Fibroblast of villous mesenchyme (primary cell): ENCODE results near the gene ARHGEF17. TPM values are rescaled to one million over a fixed set of nuclear protein-coding genes. Genes with fewer than 3 reads are reported as not detected.
A peak's percentile ranks its signal among the peaks of the same experiment; 100 is the strongest.

Source experiments
- DNase-seq: peaks from one replicate; pipeline ENCODE4 v3.0.0-alpha.2; 2010; ENCODE audit warnings: low read depth
- H3K4me3 ChIP-seq: 2 replicates; pipeline ENCODE4 v1.5.1; 2011; ENCODE audit warnings: low read depth, mild to moderate bottlenecking, low read length
- CTCF ChIP-seq: IDR thresholded peaks from 2 replicates; pipeline ENCODE4 v1.5.1; 2012; ENCODE audit warnings: low read depth, mild to moderate bottlenecking, low read length; ENCODE audit not compliant: insufficient read depth
- total RNA-seq: library from RNA; depleted of rRNA; stranded (reverse); fragments of >200 nt; gene quantifications from 2 replicates; pipeline ENCODE4 v1.2.3, GENCODE V29; 2012

ARHGEF17 gene
- total RNA-seq, 1 donor: 71.2 TPM

- no peak overlapping the region for H3K4me3 ChIP-seq
- TF ChIP-seq CTCF: no peak
- no peak for DNase-seq
These were observed 10.5 kb downstream of the ARHGEF17 start for GRCh38 chr11:73318501-73319011.

- H3K4me3 ChIP-seq: no peak overlapping the region
- TF ChIP-seq CTCF: no peak
- no peak for DNase-seq
These were observed 12.9 kb downstream of the ARHGEF17 start for GRCh38 chr11:73320763-73321603.

- peak; percentile 95 for DNase-seq
- no peak overlapping the region for H3K4me3 ChIP-seq
- no peak for TF ChIP-seq CTCF
These were observed 13.7 kb downstream of the ARHGEF17 start for GRCh38 chr11:73321604-73322381.

- TF ChIP-seq CTCF: no peak
- H3K4me3 ChIP-seq: no peak overlapping the region
- peak; percentile 56 for DNase-seq
These were observed 14.6 kb downstream of the ARHGEF17 start for GRCh38 chr11:73322382-73323306.

GRCh38 chr11:73323464-73323863, 15.4 kb downstream of the ARHGEF17 start:
- DNase-seq: peak; percentile 79
- no peak for TF ChIP-seq CTCF
- no peak overlapping the region for H3K4me3 ChIP-seq

- no peak overlapping the region for H3K4me3 ChIP-seq
- DNase-seq: no peak
- TF ChIP-seq CTCF: no peak
These were observed 16.0 kb downstream of the ARHGEF17 start for GRCh38 chr11:73324116-73324515.
